MM.1S (cell line): ENCODE data around the gene TIMM8A.

Source experiments
- CTCF ChIP-seq: fragments of 300-600 bp; sonication (generic); IDR thresholded peaks from 2 replicates; pipeline ENCODE4 v1.5.1; 2016; ENCODE audit warnings: antibody characterized with exemption, low read length, mixed read lengths
- EZH2 ChIP-seq: fragments of 300-600 bp; sonication (generic); optimal IDR thresholded peaks from 2 replicates; pipeline ENCODE3; 2017; ENCODE audit warnings: low read depth, mild to moderate bottlenecking, antibody characterized with exemption, low read length, mixed read lengths
- EZH2phosphoT487 ChIP-seq: fragments of 300-600 bp; sonication (generic); IDR thresholded peaks from 2 replicates; pipeline ENCODE4 v1.6.1; 2018; ENCODE audit warnings: antibody characterized with exemption, low read length

GRCh38 chrX:101347859-101348451 is 587 bp downstream of the TIMM8A start:
- TF ChIP-seq CTCF: no peak
- TF ChIP-seq EZH2: no peak
- no peak for TF ChIP-seq EZH2phosphoT487
